Heart left ventricle (tissue), 16 donors: ENCODE measurements around the gene NOP53. TPM values are rescaled to one million over a fixed set of nuclear protein-coding genes. Genes with fewer than 3 reads are reported as not detected.

Experiments
- ATAC-seq, 4 donors: fragments of 200-7000 bp; cut with Tn5 transposase; one replicate each; pipeline ENCODE4 v1.9.1; 2020 to 2022; ENCODE audit warnings: moderate library complexity in 4 of 4, mild to moderate bottlenecking in 3 of 4, moderate number of reproducible peaks in 1 of 4
- DNase-seq, 5 donors: peaks; one replicate each; pipeline ENCODE4 v3.0.0-alpha.2; 2020
- H3K27ac ChIP-seq, 12 donors: fragments of 200-600 bp; sonication (generic) in 4 of 12; one replicate each; pipeline versions ENCODE4 v1.5.0 to v1.8.0; 2016 to 2022; ENCODE audit warnings: mild to moderate bottlenecking in 2 of 12
- H3K27me3 ChIP-seq, 9 donors: fragments of 200-600 bp; sonication (generic) in 2 of 9; one replicate each; pipeline versions ENCODE4 v1.5.1 to v1.8.0; 2016 to 2022; ENCODE audit warnings: mild to moderate bottlenecking in 3 of 9
- H3K36me3 ChIP-seq, 9 donors: fragments of 200-600 bp; sonication (generic) in 2 of 9; one replicate each; pipeline versions ENCODE4 v1.5.0 to v1.8.0; 2018 to 2022; ENCODE audit warnings: mild to moderate bottlenecking in 2 of 9
- H3K4me1 ChIP-seq, 12 donors: fragments of 200-600 bp; sonication (generic) in 4 of 12; one replicate each; pipeline versions ENCODE4 v1.5.0 to v1.8.0; 2016 to 2022; ENCODE audit warnings: mild to moderate bottlenecking in 3 of 12
- H3K4me3 ChIP-seq, 12 donors: fragments of 200-600 bp; sonication (generic) in 4 of 12; one replicate each; pipeline versions ENCODE4 v1.5.0 to v1.8.0; 2017 to 2022; ENCODE audit warnings: mild to moderate bottlenecking in 9 of 12, moderate library complexity in 4 of 12
- H3K9me3 ChIP-seq, 12 donors: fragments of 200-600 bp; sonication (generic) in 4 of 12; one replicate each; pipeline versions ENCODE4 v1.5.0 to v1.8.0; 2016 to 2022; ENCODE audit warnings: mild to moderate bottlenecking in 1 of 12
- POLR2A ChIP-seq, 2 donors: fragments of 450-650 bp; IDR thresholded peaks; one replicate each; pipeline ENCODE4 v1.6.1; 2017; ENCODE audit warnings: antibody characterized with exemption in 2 of 2, mild to moderate bottlenecking in 2 of 2, moderate library complexity in 2 of 2
- WGBS, 4 donors: extraction: QIAGEN DNeasy Blood & Tissue Kit in 2 of 4; methylation state at CpG; one replicate each; pipeline versions ENCODE4 v1.1.5 to v1.1.7; 2013 to 2018; 5-methylcytosine and 5-hydroxymethylcytosine counted together
- intact Hi-C, 10 donors: fragments of 100-400 bp; cut with DNase I; formaldehyde crosslinking; loops; one replicate each; pipeline versions ENCODE4 v1.11.1 to v1.14.2; 2022
- polyA plus RNA-seq, 2 donors: library from polyadenylated mRNA; stranded (reverse); fragments of 200-250 nt; gene quantifications; one replicate each; pipeline ENCODE4 v1.2.3, GENCODE V29; 2013
- total RNA-seq, 9 donors: library from RNA; depleted of rRNA in 2 of 9; stranded (reverse); fragments of >200 nt in 2 of 9; fragmentation: NEBNext Ultra II Directional in 3 of 9; extraction: Animal tissue kit (Norgen Biotek cat#: 25700) in 3 of 9; gene quantifications; one replicate each; pipeline versions ENCODE4 v1.1.0 to v1.2.4, GENCODE V29; 2016 to 2023
- TF ChIP-seq, protein P1 (sequence below), 12 donors: fragments of 200-600 bp; sonication (generic) in 4 of 12; IDR thresholded peaks; one replicate each; pipeline versions ENCODE4 v1.5.0 to v1.8.0; 2018 to 2022; ENCODE audit warnings: antibody characterized with exemption in 12 of 12, mild to moderate bottlenecking in 5 of 12
- donor health status: ischemic (EF 13 %, LVEDD 7.1; RV severe dilation, severe dysfunction).
- donor health status: healthy with polysubstance abuse.
- donor health status: DM: no; HTN: yes; CAD: no.
- donor health status: DM: no; HTN: no; CAD: no.
- donor health status: ischemic (EF 25% LVEDD 6.9; RV normal size, moderate dysfunction).
- donor health status: ischemic (EF 25% LVEDD 5.7; RV mildly dilated, moderate dysfunction).
- donor health status: healthy.
- donor health status: DM: yes; HTN: yes; CAD: no.
- donor health status: ischemic (EF 35%, LVEDD 5.7; RV mildly dilated, moderate dysfunction).
- donor health status: nonischemic (EF 11% LVEDD 7.7; RV severe dilation, severe dysfunction).
- donor health status: DM: yes; HTN: yes; CAD: no.
- donor health status: PGD.
- donor health status: ischemic (EF 29% LVEDD 5.4; RV normal size, mild dysfunction).
- donor health status: nonischemic (EF 23%, LVEDD 6.1; RV moderate dilation, normal function).

The NOP53 gene
- total and polyA plus RNA-seq, 11 donors, result 132 to 259 (median 172) TPM

DNA sequence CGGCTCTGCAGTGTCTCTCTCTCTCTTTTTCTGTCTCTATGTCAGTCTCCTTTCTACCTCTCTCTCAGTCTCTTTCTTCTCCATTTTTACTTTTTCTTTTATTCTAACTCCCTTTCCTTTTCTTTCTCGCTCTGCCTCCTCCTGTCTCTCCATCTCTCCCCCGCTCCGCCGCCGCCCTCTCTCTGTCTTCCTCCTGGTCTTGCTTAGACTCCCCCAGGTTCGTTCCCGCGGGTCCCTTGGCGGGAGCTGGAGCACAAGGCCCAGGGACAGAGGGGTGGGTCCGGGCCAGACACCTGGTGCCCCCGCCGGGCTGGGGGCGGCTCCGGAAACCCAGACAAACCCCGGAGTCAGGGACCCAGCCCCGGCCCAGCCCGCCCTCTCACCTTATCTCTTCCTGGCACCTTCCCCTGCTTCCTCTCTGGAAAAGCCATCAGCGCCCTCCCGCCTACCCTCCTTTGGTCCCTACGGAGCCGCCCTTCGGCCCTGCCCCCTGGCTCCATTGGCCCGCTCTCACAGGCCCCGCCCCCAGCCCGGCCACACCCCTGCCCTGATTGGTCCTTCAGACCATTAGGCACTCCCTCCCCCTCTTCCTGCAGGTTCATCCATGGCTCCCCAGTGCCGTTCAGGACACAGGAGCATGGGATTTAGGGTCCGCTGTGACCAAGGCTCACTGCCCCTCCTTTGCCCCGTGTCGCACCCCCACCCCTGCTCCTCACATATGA is 15.4 kb upstream of the NOP53 start:
- peaks cover 0 to 86% (median 42%) of the 10 kb centered on the region in 9 donors for H3K36me3 ChIP-seq
- intact Hi-C loops, result loop anchor here in 1 of 10 donors (1.0 kb wide), 1 partner anchor 11 kb away; no protein-coding TSS in a partner anchor
- WGBS, 4 donors, result 12 to 27% (median 20%) methylated on average over 30 of the region's 30 CpGs

DNA sequence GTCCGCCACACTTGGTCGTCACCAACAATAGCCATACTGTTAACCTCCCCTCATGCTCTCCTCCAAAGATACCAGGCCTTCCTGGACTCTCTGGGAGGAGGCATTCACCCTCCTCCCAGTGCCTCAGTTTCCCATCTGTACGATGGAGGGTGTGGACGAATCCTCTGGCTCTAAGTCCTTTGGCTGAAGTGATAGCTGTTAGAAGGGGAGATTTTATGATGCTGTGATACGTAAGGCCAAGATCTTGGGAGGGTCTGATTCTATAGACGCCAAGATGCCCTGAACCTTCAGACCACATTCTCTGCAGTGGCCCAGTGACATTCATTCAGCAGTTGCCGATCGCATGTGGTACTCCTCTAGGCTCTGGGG is 14.8 kb upstream of the NOP53 start:
- no peak for TF ChIP-seq POLR2A (IDR thresholded peaks at IDR 0.05)
- TF ChIP-seq, protein P1, sequence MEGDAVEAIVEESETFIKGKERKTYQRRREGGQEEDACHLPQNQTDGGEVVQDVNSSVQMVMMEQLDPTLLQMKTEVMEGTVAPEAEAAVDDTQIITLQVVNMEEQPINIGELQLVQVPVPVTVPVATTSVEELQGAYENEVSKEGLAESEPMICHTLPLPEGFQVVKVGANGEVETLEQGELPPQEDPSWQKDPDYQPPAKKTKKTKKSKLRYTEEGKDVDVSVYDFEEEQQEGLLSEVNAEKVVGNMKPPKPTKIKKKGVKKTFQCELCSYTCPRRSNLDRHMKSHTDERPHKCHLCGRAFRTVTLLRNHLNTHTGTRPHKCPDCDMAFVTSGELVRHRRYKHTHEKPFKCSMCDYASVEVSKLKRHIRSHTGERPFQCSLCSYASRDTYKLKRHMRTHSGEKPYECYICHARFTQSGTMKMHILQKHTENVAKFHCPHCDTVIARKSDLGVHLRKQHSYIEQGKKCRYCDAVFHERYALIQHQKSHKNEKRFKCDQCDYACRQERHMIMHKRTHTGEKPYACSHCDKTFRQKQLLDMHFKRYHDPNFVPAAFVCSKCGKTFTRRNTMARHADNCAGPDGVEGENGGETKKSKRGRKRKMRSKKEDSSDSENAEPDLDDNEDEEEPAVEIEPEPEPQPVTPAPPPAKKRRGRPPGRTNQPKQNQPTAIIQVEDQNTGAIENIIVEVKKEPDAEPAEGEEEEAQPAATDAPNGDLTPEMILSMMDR (IDR thresholded peaks at IDR 0.05), result no peak
- intact Hi-C loops, result no loop called here
- DNase-seq (no peak), ATAC-seq (no peak)
- 75 to 83% (median 79%) methylated on average over 8 of the region's 8 CpGs for WGBS, 4 donors
- Histone ChIP-seq H3K27me3 (peaks cover 0 to 19% (median 0%) of the 10 kb centered on the region in 9 donors), H3K4me3 (no peak overlapping the region), H3K9me3 (no peaks in the 10 kb centered on the region), H3K4me1 (peaks cover 0 to 55% (median 33%) of the 10 kb centered on the region in 12 donors), H3K36me3 (peaks cover 0 to 87% (median 42%) of the 10 kb centered on the region in 9 donors), H3K27ac (peak overlapping the region in 11 of 12 donors; percentile 20 to 92 (median 79))

More for the DNA sequence above, 15.4 kb upstream of the NOP53 start:
- H3K4me1 ChIP-seq, result peaks cover 0 to 57% (median 33%) of the 10 kb centered on the region in 12 donors
- ATAC-seq (peak; percentile 79 to 94 (median 86)), DNase-seq (peak; percentile 87 to 91 (median 88))
- TF ChIP-seq, protein P1 (IDR thresholded peaks at IDR 0.05), result no peak
- no peak for TF ChIP-seq POLR2A (IDR thresholded peaks at IDR 0.05)
- peak overlapping the region in 10 of 12 donors; percentile 6 to 43 (median 24) for H3K4me3 ChIP-seq
- peak overlapping the region; percentile 59 to 92 (median 80) for H3K27ac ChIP-seq
- peaks cover 0 to 19% (median 0%) of the 10 kb centered on the region in 9 donors for H3K27me3 ChIP-seq
- H3K9me3 ChIP-seq, result no peaks in the 10 kb centered on the region

DNA sequence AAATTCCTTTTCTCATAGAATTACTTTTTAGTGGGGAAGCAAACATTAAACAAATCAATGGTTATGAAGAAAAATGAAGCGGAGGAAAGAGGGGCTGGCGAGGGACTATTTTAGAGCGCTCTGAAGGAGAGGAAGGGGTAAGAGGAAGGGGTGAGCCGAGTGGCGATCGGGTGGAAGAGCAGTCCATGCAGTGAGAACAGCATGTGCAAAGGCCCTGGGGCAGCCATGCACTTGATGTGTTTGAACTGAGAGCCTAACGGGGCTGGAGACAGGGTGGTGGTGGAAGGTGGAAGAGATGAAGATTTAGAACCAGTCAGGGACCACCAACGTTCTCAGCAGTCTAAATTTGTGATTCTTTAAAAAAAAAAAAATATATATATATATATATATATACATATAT is 14.4 kb upstream of the NOP53 start:
- TF ChIP-seq, protein P1 (IDR thresholded peaks at IDR 0.05), result no peak
- TF ChIP-seq POLR2A (IDR thresholded peaks at IDR 0.05), result no peak
- Histone ChIP-seq H3K4me1 (peaks cover 0 to 51% (median 32%) of the 10 kb centered on the region in 12 donors), H3K27me3 (peaks cover 0 to 19% (median 0%) of the 10 kb centered on the region in 9 donors), H3K27ac (peak overlapping the region in 8 of 12 donors; percentile 68 to 92 (median 83)), H3K9me3 (no peaks in the 10 kb centered on the region), H3K36me3 (peaks cover 0 to 86% (median 40%) of the 10 kb centered on the region in 9 donors), H3K4me3 (no peak overlapping the region)
- 90 to 93% (median 91%) methylated on average over 8 of the region's 8 CpGs for WGBS, 4 donors
- intact Hi-C loops, result no loop called here
- ATAC-seq (no peak), DNase-seq (no peak)

- Histone ChIP-seq H3K27ac (peak overlapping the region in 1 of 12 donors; percentile 11), H3K27me3 (peaks cover 0 to 6% (median 0%) of the 10 kb centered on the region in 9 donors), H3K36me3 (peaks cover 0 to 96% (median 42%) of the 10 kb centered on the region in 9 donors), H3K4me3 (no peak overlapping the region), H3K9me3 (no peaks in the 10 kb centered on the region), H3K4me1 (peaks cover 0 to 9% (median 4%) of the 10 kb centered on the region in 12 donors)
- intact Hi-C loops, result no loop called here
- TF ChIP-seq, protein P1 (IDR thresholded peaks at IDR 0.05), result no peak
- TF ChIP-seq POLR2A (IDR thresholded peaks at IDR 0.05), result no peak
- 67 to 89% (median 79%) methylated on average over 3 to 4 of the region's 4 CpGs for WGBS, 4 donors
- DNase-seq (no peak), ATAC-seq (no peak)
Measured at GRCh38 chr19:47735131-47735530, 10.2 kb upstream of the NOP53 start.
